Activated CD4-positive, alpha-beta T cell treated with anti-CD3 and anti-CD28 coated beads for 4 hours (primary cell): Measurements from ENCODE around the gene CFAP45.
A peak's percentile ranks its signal among the peaks of the same experiment; 100 is the strongest.

Experiments used
- DNase-seq, 2 donors: peaks; one replicate each; pipeline ENCODE4 v3.0.0-alpha.2; 2020

The CFAP45 gene

DNA sequence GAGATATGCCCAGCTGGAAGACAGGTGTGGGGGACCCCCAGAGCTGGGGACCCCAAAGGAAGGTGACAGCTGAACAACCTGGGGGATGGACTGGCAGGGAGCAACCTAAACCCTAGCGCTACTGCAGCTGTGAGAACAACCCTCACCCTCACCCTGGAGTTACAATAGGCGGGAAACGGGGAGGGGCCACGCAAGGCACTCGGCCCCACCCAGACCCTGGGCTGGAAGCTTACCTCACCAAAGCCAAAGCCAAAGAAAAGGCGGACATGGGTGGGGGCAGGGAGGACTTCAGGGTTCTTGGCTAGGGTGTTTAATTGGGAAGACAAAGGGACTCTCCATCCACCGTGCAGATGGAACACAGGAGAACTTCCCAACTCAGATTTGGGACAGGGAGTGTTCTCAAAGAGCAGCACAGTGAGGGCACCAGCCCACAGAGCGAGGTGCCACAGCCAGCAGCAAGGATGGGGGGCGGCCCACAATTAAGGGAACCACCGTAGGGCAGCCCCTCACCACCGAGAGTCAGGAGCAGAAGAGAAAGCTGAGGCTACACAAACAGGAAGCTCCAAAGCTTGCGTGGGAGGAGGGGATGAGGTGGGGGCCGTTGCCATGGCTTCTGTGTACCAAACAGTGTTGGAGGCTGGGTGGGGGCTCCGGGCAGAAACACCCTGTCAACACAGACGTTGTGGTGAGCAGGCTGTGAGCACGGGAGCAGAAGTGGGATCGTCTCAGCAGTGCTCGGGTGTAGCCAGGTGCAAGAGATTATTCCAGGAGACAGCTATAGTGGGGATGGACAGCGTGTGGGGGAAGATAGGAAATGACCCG is 23.4 kb upstream of the CFAP45 start:
- peak; percentile 74 to 81 for DNase-seq

DNA sequence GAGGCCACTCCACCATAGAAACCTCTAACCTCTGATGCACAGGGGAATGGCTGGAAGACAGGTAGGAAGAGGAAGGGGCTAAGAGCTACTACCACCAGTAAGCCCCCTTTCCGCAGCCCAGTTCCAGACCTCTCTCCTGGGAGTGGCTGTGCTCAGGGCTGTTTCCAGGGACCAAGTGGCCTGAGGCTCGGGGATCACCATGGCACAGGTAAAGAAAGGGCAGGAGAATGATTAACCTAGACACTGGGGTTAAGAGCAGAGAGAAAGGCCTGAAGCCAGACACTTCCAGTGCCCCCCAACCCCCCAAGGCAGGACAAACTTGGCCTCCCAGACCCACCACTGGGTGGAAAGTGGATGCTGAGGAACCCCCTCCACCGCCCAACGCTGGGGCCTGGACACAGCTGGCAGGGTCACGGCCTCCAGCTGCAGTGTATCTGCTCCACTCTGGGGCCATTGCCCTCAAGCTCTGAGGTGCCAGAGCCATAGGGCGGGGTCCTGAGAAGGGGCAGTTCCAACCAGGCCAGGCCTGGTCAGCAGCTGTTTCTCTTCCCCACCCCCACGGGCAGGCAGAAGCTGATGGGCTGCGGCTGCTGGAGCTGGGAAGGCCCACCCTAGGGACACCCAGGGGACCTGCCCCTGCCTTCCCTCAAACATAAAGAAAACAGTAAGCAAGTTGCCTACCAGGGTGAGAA is 22.7 kb upstream of the CFAP45 start:
- no peak for DNase-seq

DNA sequence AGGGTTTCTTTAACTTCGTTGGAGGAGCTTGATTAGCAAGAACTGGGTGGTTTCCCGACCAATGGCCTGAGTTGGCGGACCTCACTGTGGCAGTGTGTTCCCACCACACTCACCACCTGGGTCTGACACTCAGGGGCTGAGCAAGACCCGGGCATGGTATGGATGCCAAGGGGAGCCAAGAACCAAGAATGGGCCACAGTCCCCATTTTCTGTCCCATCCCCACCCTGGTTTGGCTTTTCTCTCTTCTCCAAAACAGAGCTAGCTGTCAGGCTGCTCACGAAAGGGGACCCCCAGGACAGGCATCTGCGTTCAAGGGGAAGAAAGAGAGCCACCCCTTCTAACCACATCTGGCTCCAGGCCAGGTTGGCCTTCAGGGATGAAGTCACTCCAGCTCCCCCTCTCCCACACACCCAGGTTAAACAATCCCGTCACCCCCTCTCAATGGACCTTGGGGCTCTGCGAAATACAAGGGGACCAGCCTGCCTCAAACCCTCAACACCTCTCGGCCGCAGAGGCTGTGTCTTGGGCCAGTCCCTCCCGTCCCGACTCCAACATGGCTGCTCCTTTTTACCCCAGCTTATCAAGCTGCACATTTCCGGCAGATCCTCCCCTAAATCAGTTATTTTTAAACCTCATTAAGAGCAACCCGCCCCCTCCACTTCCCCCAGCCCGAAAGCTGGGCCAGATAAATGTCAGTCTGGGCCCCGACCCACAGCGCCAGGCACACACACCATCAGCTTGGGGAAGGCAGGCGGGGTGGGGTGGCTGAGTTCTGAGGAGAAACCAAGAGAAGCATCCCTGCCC is 21.9 kb upstream of the CFAP45 start:
- DNase-seq: no peak

DNA sequence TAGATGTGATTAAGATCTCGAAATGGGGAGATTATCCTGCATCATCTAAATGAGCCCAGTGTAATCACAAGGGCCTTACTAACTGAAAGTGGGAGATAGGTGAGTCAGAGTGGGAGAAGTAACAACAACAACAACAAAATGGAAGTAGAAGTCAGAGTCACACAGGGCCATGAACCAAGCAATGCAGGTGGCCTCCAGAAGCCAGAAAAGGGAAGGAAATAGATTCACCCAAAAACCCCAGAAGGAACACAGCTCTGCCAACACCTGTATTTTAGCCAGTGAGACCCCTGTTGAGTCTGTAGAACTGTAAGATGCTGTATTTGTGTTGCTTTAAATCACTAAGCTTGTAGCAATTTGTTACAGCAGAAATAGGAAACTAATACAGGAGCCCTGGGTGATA is 21.3 kb upstream of the CFAP45 start:
- no peak for DNase-seq

DNA sequence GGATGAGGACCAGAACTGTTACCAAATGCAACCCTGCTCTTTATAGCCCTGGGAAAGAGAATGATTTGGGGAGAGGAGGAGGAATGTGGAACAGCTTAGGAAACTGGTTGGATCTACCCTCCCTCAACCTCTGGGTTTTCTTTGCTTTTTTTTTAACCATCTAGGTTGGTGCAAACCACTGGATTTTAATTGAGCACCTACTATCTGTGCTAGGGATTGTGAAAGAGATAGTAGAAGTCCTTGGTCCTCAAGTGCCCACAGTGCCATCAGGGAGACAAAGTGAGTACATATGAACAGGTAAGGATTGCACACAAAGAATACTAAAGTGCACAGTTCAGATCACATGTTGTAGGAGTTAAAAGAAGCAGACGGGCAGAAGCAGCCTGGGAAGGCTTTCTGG is 20.7 kb upstream of the CFAP45 start:
- no peak for DNase-seq

DNA sequence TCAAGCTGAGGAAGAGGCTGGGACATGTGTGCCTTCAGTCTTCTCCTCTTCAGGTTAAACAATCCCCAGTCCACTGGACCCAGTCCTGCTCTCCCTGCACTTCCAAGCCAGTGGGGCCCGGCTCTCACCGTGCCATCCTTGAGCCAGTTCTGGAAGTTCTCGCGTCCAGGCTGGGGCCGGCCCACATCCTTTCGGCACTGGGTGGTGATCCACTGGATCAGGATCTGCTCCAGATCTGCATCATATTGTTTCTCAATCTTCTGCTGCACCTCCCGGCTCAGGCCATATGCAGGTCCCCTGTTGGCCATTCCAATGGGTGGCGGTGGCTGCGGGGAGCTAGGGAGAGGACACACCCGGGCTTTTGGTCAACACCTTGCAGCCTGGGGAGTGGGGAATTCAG is 20.2 kb upstream of the CFAP45 start:
- DNase-seq: no peak

DNA sequence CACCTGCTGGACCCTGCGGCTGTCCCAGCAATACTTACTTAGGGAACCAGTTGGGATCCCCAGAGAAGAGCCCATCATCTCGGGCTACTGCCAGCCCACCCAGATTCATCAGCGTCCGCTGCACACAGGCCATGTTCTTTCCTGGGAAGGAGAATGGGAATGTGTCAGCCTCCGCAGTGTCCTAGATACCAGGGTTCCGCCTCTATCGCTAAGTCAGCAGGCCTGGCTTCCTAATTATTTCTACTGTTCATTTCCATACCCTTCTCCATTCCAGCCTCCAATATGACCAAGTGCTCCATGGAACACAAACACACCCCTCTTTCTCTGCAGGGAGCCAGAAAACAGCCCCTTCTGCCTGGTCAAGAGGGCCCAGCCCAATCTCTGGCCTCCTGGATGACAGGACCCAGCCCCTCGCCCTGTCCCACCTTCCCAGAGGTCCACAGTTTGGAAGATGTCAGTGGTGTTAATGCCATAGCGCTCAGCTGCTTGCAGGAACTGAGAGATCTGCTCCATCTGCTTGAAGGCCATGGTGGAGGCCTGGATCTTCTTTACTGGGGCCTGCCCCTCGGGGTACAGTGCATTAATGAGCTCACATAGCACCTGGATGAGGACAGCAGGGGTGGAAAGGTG is 19.4 kb upstream of the CFAP45 start:
- DNase-seq: no peak

DNA sequence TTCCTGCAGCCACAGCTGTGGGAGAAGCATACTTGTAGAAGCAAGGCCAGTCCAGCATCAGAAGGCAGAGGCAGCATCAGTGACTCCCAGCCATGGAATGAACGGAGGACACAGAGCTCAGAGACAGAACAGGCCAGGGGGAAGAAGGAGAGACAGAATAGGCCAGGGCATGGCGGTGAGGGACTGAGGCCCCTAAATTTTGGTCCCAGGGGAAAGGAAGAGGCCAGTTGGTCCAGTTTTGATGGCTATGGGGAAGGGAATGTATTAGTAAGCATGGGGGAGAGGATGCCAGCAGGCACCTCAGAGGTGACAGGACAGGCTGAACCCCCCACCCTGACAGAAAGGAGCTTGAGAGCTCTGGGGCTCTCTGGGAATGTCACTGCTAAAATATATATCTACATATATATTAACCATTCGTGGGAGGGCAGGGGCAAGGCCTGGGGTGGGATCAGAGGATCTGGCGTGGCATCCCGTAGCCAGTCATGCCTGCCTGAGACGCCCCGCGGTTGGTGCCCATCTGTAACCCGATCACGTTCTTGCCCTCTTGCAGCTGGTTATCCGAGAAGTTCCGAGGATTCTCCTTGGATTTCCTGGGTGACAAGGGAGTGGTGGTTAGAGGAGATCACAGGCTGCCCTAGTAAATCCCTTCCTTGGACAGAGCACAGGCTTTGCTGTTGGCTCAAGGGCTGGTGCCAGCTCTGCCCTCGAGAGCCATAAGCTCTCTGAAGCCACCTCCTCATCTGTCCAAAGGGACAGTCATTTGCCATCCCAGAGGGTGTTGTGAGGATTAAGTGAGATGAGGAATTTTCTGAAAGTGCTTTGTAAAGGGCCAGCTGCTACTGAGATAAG is 18.6 kb upstream of the CFAP45 start:
- no peak for DNase-seq

DNA sequence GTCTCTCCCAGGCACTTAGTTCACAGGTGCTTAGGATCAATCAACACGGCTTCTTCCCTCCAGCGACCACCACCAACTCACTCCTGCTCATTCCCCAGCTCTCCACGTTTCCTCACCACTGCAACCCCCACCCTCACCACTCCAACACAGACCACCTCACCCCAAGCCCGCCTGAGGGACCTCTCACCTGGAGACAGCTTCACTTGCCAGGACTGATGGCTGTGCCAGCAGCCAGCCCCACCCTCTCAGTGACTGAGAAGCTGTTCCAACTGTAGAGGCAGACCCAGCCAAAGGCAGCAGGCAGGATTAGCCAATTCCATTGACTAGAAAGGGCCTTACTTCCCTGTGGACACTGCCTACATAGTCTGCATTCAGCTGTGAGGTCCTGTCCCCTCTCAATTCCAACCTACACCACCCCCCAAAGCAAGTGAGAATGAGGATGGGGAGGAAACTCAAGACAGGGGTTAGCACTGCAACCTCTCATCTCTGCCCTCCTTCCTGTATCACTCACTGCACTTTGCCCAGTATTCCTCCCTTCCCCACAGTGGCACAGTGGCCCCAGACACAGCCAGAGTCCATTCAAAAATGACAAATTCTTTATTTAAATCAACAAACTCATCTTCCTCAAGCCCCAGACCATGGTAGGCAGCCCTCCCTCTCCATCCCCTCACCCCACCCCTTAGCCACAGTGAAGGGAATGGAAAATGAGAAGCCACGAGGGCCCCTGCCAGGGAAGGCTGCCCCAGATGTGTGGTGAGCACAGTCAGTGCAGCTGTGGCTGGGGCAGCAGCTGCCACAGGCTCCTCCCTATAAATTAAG is 17.8 kb upstream of the CFAP45 start:
- DNase-seq: no peak

DNA sequence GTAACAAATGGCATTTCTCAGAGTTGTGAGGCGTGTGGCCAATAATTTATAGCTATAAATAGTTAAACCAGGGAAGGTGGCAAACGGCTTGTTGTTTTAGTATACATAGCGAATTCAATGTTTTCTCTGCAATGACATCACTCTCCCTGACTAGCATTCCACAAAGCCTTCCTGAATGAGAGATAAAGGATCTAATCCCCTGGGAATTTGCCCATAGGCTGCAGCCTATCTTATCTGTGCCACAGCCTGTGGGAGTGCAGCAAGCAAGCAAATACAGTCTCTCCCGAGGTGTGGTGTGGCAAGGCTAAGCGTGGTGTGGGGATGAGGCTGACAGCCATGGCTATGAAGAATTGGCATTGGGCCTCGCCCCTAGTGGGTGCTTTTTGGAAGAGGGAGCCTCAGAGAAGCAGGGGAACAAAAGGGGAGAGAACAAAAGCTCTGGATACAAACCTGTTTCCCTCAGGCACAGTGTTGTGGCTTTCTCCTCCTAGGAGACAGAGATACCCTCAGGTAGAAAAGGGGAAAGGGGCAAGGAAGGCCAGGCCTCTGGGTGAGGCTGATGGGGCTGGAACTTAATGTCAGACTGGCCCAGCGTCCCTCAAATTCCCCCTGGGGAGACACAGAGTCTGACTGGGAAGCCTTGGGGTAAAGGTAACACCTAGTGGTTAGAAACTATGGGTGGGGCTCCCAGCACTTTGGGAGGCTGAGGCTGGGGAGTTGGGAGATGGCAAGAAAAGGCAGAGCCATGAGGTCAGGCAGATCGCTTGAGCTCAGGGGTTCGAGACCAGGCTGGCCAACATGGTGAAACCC is 16.5 kb upstream of the CFAP45 start:
- DNase-seq: no peak

DNA sequence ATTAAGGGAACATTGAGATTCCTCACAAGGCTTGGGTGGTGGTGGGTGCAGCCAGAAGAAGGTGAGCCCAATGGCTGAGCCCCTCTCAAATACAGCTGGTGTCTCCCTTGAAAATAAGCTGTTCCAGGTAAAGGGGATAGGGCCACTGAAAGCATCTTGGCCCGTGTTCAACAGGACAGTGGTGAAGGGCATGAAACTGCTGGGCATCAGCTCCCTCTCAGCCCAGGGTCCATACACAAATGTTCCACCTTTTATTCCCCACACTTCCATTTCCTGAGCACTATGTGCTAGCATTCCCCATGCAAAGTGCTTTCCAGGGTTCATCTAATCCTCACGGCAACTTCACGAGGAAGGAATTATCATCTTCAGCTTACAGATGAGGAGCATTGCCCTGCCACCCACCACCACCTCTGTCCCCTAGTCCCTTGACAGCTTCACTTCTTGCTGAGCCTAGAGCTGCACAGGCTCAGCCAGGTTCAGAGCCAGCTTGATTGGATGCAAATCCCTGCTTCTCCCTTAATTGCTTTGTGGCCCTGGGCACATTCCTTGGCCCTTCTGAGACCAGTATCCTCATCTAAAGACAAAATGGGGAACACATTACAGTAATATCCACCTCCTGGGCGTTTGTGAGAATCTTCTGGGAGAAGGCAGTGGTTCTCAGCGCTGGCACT is 15.7 kb upstream of the CFAP45 start:
- DNase-seq: no peak

DNA sequence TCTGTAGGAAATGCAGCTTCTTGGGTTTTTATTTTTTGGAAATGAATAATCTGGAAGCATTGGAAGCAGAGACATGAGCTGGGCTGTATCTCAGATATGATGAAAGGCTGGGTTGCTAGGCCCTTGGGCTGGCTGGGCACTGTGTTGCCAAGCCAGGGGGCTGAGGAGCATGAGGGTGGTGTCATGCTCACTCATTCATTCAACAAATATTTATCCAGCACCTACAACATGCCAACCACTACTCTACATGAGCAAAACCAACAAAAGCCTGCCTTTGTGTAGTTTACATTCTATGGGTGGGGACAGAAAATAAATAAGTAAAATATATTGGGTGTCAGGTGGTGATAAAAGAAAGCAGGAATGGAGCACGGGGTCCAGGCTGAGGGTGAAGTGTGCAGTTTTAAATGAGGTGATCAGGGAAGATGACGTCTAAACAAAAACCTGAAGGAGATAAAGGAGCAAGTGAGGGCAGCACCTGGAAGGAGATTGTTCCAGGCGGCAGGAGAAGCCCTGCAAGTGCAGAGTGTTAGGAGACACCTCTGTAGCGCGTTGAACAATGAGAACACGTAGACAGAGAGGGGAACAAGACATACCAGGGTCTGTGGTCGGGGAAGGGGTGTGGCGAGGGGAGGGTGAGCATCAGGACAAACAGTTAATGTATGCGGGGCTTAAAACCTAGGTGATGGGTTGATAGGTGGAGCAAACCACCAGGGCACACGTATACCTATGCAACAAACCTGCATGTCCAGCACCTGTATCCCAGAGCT is 14.5 kb upstream of the CFAP45 start:
- no peak for DNase-seq

DNA sequence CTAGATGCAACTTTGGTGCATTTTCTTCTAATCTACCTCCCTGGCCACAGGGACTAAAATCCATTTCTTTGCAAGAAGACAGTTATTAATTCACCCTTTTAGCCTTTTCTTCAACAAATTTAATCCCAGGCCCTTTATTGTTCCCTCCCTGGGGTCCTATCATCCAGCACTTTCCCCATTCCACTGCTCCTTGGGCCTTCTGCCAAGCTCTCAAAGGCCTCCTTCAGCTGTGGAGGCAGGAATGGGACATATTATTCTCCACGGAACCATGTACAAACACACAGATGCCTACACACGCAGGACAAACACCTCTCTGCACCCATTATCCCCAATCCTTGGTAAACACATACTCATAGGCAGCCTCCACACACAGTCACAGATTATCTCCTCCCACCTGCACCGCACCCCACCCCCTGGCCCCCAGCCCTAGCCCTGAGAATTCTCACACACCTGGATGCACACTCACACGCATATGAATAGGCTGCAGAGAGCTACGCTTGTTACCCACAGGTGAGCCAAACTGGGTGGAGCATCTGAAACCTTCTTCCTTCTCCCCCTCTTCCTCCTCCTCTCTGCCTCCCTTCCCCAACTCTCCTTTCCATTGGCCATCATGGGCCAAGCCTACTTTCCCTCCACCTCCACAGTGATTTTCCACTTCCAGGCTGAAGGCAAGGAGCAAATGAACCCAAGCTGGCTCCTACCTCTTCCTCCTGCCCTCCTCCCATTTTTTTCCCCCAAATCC is 13.7 kb upstream of the CFAP45 start:
- DNase-seq: no peak

DNA sequence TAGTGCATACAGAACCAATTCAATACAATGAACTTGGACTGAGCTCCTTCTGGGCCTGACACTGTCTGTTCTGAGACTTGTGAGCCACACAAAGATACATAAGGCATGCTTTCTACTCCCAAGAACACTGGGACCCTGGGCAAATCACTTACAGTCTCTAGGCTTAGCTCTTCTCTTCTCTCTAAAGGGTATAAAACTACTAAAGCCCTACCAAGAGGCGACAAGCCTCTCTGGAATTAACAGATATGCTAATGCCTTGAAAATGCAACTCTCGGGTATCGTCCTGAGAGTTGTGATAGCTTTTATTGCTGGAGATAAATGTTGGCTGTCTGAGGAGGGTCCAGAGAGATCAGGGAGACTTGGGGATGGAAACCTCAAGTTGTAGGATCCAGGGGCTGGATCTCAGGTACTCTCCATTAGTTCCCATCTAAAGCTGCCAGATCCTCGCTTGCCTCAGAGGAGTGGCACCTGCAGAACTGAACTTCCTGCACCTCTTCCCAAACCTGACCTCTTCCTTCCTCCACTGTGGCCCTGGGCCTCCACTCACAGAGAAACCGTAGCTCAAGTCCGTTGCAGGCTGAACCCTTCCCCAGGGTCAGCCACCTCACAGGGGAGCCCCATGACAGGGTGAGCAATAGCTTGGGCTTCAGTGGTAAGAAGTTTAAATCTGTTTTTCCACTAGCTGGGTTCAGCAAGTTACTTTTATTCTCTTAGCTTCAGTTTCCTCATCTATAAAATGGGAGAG is 11.5 kb upstream of the CFAP45 start:
- DNase-seq: no peak

DNA sequence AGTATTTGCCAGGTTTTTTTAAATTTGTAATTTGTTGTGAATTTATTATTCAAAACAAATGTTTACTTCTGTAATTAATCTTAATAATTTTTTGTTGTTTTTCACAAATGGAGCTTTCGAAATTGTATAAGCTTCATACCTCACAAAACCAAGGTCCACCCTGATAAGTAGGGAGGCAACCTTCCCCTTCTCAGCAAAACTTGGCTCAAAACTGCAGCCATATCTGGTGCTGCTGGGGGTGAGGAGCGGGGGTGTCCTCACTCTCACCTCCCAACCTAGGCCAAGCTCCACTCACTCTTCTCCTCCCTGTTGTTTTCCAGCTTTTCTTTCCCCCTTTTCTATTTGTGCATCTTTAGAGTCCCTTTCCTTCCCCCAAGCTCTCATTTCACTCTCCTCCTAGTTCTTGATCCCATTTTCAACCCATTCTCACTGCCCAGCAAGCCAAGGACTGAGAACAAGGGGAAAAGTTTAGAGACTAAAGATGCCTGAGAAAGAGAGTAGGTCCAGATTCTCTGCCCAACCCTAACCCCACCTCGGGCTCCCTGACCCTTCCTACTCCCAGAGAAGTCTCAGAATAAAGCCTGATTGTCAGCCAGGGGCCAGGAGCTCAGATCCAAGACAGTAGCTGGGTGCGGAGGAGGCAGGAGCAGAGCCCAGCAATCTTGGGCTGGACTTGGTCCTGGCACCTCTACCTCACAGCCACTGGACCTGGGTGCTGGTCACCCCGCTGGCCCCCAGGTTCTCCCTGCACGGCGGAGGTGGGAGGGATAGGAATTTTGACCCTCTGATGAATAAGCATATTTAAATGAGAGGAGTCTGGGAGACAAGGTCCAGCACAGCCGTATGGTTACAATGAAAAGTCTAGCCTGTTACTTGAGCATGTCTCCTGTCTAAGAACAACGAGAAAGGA is 8.3 kb upstream of the CFAP45 start:
- no peak for DNase-seq

DNA sequence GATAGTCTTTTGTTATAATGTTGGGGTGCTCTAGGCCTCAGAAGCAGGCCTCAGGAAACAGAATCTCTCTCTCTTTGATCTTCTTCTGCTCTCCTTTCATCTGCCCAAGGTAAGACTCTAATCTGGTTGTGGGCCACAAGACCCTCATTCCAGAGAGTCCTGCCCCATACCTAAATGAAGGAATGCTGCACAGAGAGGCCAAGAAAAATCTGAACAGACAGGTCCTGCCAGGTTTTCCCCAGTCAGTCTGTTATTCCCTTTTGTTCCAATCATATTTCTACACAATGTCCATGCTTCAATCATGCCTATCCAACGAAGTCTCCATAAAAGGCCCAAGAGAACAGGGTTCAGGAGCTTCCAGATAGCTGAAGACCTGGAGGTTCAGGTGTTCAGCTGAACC is 7.0 kb upstream of the CFAP45 start:
- DNase-seq: no peak
